BE2C (cell line): ENCODE measurements around the gene SPACA7.

ENCODE experiments used
- DNase-seq: peaks from one replicate; pipeline ENCODE4 v3.0.0-alpha.2; 2020
- H3K27me3 ChIP-seq: fragments of 250-450 bp; sonication (Bioruptor Pico); 2 replicates; pipeline ENCODE4 v1.5.1; 2020; ENCODE audit warnings: mild to moderate bottlenecking
- H3K36me3 ChIP-seq: fragments of 250-450 bp; sonication (Bioruptor Pico); 2 replicates; pipeline ENCODE4 v1.5.1; 2020; ENCODE audit warnings: mild to moderate bottlenecking
- H3K4me1 ChIP-seq: fragments of 250-450 bp; sonication (Bioruptor Pico); 2 replicates; pipeline ENCODE4 v1.5.1; 2020
- H3K4me3 ChIP-seq: 2 replicates; pipeline ENCODE4 v1.5.1; 2011; ENCODE audit warnings: low read depth, low read length
- H3K9me3 ChIP-seq: fragments of 250-450 bp; sonication (Bioruptor Pico); 2 replicates; pipeline ENCODE4 v1.5.1; 2020
- CTCF ChIP-seq: IDR thresholded peaks from 2 replicates; pipeline ENCODE4 v1.5.1; 2012; ENCODE audit warnings: mild to moderate bottlenecking, low read depth, low read length

SPACA7 gene

DNA sequence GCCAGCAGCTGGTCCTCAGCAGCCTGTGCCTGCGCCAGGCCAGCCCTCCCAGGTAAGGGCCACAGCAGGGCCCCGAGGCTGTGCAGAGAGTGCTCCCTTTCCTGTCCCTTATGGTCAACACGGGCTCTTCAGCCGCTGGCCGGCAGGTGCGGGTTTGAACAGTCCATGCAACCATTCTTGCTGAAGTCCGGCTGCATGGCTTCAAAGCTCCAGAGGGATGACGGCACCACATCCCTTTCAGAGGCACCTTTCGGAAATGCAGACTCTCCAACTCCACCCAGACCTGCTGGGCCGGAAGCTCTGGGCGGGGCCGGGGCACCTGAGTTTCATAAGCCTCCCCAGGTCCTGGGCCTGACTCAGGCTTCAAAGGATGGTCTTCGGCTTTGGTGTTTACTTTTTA, 81.3 kb downstream of the SPACA7 start:
- Histone ChIP-seq H3K27me3 (peaks cover 3% of the 10 kb centered on the region; the same call in 1 of the 2 replicates), H3K4me3 (no peak overlapping the region), H3K4me1 (no peaks in the 10 kb centered on the region), H3K36me3 (no peaks in the 10 kb centered on the region), H3K9me3 (peaks cover 4% of the 10 kb centered on the region; the same call in 1 of the 2 replicates)
- no peak for TF ChIP-seq CTCF
- no peak for DNase-seq

DNA sequence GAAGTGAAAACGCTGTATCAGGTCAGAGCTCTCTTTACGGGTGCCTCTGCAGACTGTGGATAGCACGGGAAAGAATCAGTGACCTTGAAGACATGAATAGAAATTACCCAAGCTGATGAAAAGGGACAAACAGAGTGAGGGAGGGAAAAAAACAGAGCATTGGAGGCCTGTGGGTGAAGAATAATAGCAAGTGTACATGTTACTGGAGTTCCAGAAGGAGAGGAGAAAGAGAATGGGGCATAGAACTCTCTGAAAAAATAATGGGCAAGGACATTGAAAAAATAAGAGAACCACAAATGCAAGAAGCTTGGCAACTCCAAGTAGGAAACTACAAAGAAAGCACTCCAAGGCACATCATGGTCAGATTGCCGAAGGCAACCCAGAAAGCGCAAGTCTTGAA, 86.3 kb downstream of the SPACA7 start:
- Histone ChIP-seq H3K4me1 (no peaks in the 10 kb centered on the region), H3K36me3 (no peaks in the 10 kb centered on the region), H3K4me3 (no peak overlapping the region), H3K27me3 (no peaks in the 10 kb centered on the region), H3K9me3 (peaks cover 4% of the 10 kb centered on the region; the same call in 1 of the 2 replicates)
- DNase-seq: no peak
- no peak for TF ChIP-seq CTCF

DNA sequence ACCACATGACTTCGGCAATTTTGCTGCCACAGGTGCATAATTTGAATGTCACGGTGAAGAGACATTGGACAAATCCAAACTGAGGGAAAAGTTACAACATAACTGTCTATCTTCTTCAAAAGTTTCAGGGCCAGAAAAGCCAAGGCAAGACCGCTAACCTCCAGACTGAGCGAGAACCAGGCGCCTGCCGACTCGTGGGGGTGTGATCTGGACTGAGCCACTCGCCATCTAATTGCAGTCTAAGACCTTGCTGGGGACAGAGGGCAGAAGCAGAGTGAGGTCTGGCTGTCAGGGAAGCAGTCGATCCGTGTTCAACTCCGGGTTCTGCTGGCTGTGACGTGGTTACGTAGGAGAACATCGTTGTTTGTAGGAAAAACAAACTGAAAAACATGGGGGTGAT, 88.6 kb downstream of the SPACA7 start:
- H3K9me3 ChIP-seq: no peaks in the 10 kb centered on the region
- H3K27me3 ChIP-seq: no peaks in the 10 kb centered on the region

GRCh38 chr13:112465251-112466131, 89.3 kb downstream of the SPACA7 start:
- Histone ChIP-seq H3K27me3 (no peaks in the 10 kb centered on the region), H3K36me3 (no peaks in the 10 kb centered on the region), H3K9me3 (no peaks in the 10 kb centered on the region), H3K4me1 (no peaks in the 10 kb centered on the region), H3K4me3 (no peak overlapping the region)
- no peak for TF ChIP-seq CTCF
- DNase-seq: no peak

More for the DNA sequence above, 88.6 kb downstream of the SPACA7 start:
- Histone ChIP-seq H3K4me3 (no peak overlapping the region), H3K36me3 (no peaks in the 10 kb centered on the region), H3K4me1 (no peaks in the 10 kb centered on the region)
- DNase-seq: no peak
- no peak for TF ChIP-seq CTCF

DNA sequence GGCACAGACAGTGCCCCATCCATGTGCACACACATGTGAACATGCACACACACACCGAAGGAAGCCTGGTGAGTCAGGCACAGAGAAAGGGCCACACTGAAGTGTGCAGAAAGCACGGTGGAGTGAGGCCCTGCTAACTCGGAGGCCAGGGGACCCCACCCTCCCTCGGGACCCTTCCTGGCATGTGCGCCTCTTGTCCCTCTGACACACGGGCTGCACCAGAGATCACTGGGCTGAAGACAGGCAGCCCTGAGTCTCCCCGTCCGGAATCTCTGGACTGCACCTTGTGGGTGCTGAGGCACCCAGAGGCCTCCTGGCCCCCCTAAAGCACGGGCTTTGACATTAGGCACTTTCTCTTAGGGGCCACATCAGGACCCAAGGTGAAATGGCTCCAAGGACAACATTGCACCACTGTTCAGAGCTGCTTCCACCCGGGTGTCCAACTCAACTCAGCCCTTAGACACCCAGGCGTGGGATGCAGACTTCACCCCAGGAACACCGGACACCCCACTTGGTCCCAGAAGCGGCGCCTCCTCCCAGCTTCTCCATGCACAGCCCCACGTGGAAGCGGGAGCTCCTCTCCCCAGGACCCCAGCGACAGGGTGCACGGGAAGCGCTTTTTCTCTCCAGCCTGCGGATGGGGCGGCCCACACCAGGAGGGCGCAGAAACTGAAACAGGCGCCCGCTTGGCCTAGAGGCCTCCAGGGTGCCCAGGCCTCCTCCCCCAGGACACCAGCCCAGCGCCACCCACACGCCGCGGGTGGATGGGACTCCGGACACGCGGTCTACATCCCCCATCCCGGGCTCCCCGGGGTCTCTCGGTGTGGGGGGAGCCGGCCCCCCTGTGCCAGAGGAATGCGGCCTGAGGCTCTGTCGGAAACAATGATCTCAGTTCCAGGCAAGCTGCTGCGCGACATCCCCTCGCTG, 90.2 kb downstream of the SPACA7 start:
- H3K4me3 ChIP-seq: no peak overlapping the region
- no peaks in the 10 kb centered on the region for H3K27me3 ChIP-seq
- no peaks in the 10 kb centered on the region for H3K4me1 ChIP-seq
- no peak for TF ChIP-seq CTCF
- H3K36me3 ChIP-seq: no peaks in the 10 kb centered on the region
- H3K9me3 ChIP-seq: no peaks in the 10 kb centered on the region
- DNase-seq: no peak
